HEK293 (cell line): ENCODE measurements around the gene S1PR4.
"Not testable (repeated sequence)": the region's sequence is repeated elsewhere in the genome, so short reads cannot be mapped to it uniquely, and the experiment has no call there.

ENCODE experiments used
- CTCF ChIA-PET: fragments of 350-600 bp; formaldehyde crosslinking; extraction: SDS; loops from one replicate; lab custom pipeline; 2021; ENCODE audit warnings: antibody characterized with exemption; lab: Yijun Ruan, JAX
- POLR2A ChIA-PET: fragments of 300-600 bp; formaldehyde crosslinking; extraction: SDS; loops from one replicate; lab custom pipeline; 2020; ENCODE audit warnings: antibody characterized with exemption, inconsistent platforms; lab: Yijun Ruan, JAX
- H3K27ac ChIP-seq: fragments of 200-500 bp; sonication (Bioruptor generic); 2 replicates; pipeline ENCODE4 v1.5.1; 2014; ENCODE audit warnings: low read depth, low read length, control low read depth, inconsistent platforms; ENCODE audit errors: extremely low read depth
- H3K36me3 ChIP-seq, 2 experiments: fragments of 200-500 bp in 1 of 2; sonication (Bioruptor generic) in 1 of 2; 1 replicate in 1 of 2; 2 replicates in 1 of 2; pipeline ENCODE4 v1.5.1; 2014 to 2017; ENCODE audit warnings: inconsistent platforms in 2 of 2, low read length in 2 of 2; ENCODE audit not compliant: control insufficient read depth in 2 of 2, insufficient read depth in 1 of 2
- H3K4me1 ChIP-seq: fragments of 200-500 bp; sonication (Bioruptor generic); 2 replicates; pipeline ENCODE4 v1.5.1; 2014; ENCODE audit warnings: mild to moderate bottlenecking, low read length, inconsistent platforms; ENCODE audit not compliant: control insufficient read depth, insufficient read depth
- H3K4me3 ChIP-seq: 2 replicates; pipeline ENCODE4 v1.5.1; 2011; ENCODE audit warnings: low read depth, mild to moderate bottlenecking, control low read depth, low read length, moderate library complexity
- H3K9me3 ChIP-seq: fragments of 200-500 bp; sonication (Bioruptor generic); 2 replicates; pipeline ENCODE4 v1.5.1; 2014; ENCODE audit warnings: low read depth, low read length, inconsistent platforms; ENCODE audit not compliant: control insufficient read depth, insufficient read depth
- KLF1 ChIP-seq: fragments of 450-650 bp; formaldehyde crosslinking; IDR thresholded peaks from 2 replicates; pipeline ENCODE4 v1.5.1; 2016; ENCODE audit warnings: missing biosample characterization, missing genetic modification characterization
- OSR2 ChIP-seq: fragments of 450-650 bp; formaldehyde crosslinking; IDR thresholded peaks from 2 replicates; pipeline ENCODE4 v1.5.1; 2016; ENCODE audit warnings: missing biosample characterization, missing genetic modification characterization
- SCRT1 ChIP-seq: fragments of 450-650 bp; formaldehyde crosslinking; IDR thresholded peaks from 2 replicates; pipeline ENCODE4 v1.5.1; 2016; ENCODE audit warnings: missing biosample characterization, missing genetic modification characterization, borderline replicate concordance
- SCRT2 ChIP-seq: fragments of 450-650 bp; formaldehyde crosslinking; IDR thresholded peaks from 2 replicates; pipeline ENCODE4 v1.5.1; 2016; ENCODE audit warnings: missing biosample characterization, missing genetic modification characterization
- ZNF341 ChIP-seq: fragments of 450-650 bp; formaldehyde crosslinking; IDR thresholded peaks from 2 replicates; pipeline ENCODE4; 2016; ENCODE audit warnings: low read depth, missing biosample characterization, missing genetic modification characterization
- ZNF354C ChIP-seq: fragments of 450-650 bp; formaldehyde crosslinking; IDR thresholded peaks from 2 replicates; pipeline ENCODE4 v1.5.1; 2016; ENCODE audit warnings: missing biosample characterization, missing genetic modification characterization, low read depth, borderline replicate concordance
- ZNF549 ChIP-seq: fragments of 450-650 bp; IDR thresholded peaks from 2 replicates; pipeline ENCODE4 v1.5.1; 2018; ENCODE audit warnings: missing biosample characterization, missing genetic modification characterization, mild to moderate bottlenecking, inconsistent platforms, moderate library complexity
- ZNF654 ChIP-seq: fragments of 450-650 bp; formaldehyde crosslinking; IDR thresholded peaks from 2 replicates; pipeline ENCODE4 v1.5.1; 2016; ENCODE audit warnings: low read depth, missing biosample characterization, missing genetic modification characterization
- ZSCAN16 ChIP-seq: fragments of 450-650 bp; formaldehyde crosslinking; IDR thresholded peaks from 2 replicates; pipeline ENCODE4 v1.5.1; 2016; ENCODE audit warnings: missing biosample characterization, missing genetic modification characterization
- TF ChIP-seq, protein P1 (sequence below): fragments of 450-650 bp; formaldehyde crosslinking; conservative IDR thresholded peaks from 2 replicates; pipeline ENCODE4 v1.5.1; 2016; ENCODE audit warnings: low read depth, missing biosample characterization, missing genetic modification characterization
- TF ChIP-seq, protein P2 (sequence below): fragments of 450-650 bp; formaldehyde crosslinking; IDR thresholded peaks from 2 replicates; pipeline ENCODE4 v1.5.1; 2016; ENCODE audit warnings: missing biosample characterization, missing genetic modification characterization

The S1PR4 gene

DNA sequence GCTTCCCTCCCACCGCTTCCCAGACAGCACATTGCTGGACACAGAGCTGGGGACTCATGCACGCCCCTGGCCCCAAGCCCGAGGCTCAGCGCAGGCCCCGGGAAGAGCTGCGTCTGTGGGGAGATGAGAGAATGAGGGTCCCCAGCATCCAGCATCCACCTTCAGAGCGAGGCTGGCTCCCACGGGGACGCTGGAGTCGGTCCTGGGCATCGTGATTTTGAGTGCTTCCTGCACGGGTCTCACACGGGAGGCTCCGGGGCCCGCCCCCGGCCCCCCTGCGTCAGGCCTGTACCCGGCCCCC lies 11.9 kb downstream of the S1PR4 start (continued):
- TF ChIP-seq, protein P1, sequence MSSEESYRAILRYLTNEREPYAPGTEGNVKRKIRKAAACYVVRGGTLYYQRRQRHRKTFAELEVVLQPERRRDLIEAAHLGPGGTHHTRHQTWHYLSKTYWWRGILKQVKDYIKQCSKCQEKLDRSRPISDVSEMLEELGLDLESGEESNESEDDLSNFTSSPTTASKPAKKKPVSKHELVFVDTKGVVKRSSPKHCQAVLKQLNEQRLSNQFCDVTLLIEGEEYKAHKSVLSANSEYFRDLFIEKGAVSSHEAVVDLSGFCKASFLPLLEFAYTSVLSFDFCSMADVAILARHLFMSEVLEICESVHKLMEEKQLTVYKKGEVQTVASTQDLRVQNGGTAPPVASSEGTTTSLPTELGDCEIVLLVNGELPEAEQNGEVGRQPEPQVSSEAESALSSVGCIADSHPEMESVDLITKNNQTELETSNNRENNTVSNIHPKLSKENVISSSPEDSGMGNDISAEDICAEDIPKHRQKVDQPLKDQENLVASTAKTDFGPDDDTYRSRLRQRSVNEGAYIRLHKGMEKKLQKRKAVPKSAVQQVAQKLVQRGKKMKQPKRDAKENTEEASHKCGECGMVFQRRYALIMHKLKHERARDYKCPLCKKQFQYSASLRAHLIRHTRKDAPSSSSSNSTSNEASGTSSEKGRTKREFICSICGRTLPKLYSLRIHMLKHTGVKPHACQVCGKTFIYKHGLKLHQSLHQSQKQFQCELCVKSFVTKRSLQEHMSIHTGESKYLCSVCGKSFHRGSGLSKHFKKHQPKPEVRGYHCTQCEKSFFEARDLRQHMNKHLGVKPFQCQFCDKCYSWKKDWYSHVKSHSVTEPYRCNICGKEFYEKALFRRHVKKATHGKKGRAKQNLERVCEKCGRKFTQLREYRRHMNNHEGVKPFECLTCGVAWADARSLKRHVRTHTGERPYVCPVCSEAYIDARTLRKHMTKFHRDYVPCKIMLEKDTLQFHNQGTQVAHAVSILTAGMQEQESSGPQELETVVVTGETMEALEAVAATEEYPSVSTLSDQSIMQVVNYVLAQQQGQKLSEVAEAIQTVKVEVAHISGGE (tag by site-specific recombination), result no peak
- TF ChIP-seq ZNF341 (tag by site-specific recombination) (no peak), KLF1 (tag by site-specific recombination) (no peak)

DNA sequence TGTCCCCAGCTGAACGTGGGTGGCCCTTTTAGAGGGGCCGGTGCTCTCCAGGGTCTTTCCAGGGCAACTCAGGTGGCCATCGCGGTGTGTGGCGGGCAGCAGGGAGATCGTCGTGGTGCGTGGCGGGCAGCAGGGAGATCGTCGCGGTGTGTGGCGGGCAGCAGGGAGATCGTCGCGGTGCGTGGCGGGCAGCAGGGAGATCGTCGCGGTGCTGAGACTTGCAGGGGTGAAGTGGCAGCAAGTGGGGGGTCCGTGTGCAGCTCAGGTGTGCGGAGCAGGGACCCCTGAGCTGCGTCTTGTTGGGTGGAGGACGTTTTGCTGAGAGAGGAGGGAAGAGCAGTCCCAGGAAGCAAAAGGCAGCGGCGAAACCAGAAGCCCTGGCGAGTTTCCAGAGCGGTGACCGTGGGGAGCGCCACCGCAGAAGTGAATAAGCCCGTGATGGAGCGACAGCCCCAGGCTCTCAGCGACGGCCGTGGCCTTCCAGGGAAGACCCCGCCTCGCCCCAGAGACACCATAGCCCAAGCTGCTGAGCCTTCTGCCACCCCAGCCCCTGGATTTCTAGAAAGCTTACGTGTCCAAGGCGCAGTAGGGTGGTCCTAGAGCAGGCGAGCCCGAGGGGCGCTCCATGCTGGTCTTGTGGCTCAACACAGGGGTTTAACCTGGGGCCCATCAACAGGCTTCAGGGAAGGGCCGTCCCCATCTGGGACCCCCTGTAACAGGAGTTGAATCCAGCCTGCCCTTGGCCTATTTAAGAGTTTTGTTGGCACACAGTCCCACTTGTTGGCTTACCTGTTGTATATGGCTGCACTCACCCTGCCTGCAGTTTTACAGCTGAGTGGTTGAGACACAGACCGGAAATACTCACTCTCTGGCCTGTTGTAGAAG lies 12.6 kb downstream of the S1PR4 start:
- peaks cover 5% of the 10 kb centered on the region for H3K4me1 ChIP-seq
- peaks cover 0 to 54% of the 10 kb centered on the region in 2 experiments; a peak in 2 of 3 replicates for H3K36me3 ChIP-seq
- H3K27ac ChIP-seq, result no peak overlapping the region

DNA sequence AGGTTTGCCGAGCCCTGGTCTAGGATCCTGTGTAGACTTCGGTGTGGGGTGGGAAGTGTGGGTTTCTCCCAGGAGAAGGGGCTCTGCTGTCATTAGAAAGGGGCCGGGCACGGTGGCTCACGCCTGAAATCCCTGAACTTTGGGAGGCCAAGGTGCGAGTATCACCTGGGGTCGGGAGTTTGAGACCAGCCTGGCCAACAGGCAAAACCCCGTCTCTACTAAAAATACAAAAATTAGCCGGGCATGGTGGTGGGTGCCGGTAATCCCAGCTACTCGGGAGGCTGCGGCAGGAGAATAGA lies 13.2 kb downstream of the S1PR4 start:
- H3K4me1 ChIP-seq, H3K27ac ChIP-seq, H3K4me3 ChIP-seq, H3K9me3 ChIP-seq, CTCF ChIA-PET, POLR2A ChIA-PET: not testable (repeated sequence)
- TF ChIP-seq SCRT2 (tag by site-specific recombination), result peak; percentile 7; the same call in 1 of the 2 replicates
- peaks cover 0 to 60% of the 10 kb centered on the region in 2 experiments; a peak in 2 of 3 replicates for H3K36me3 ChIP-seq

More for the DNA sequence above, 12.6 kb downstream of the S1PR4 start:
- H3K4me3 ChIP-seq, result no peak overlapping the region
- POLR2A ChIA-PET, result no interaction called here
- TF ChIP-seq ZNF549 (no peak), SCRT2 (tag by site-specific recombination) (peak; percentile 97), SCRT1 (tag by site-specific recombination) (0 out of 2 replicates have a peak, but pooled peaks have one; percentile 47), OSR2 (tag by site-specific recombination) (0 out of 2 replicates have a peak, but pooled peaks have one; percentile 40)
- TF ChIP-seq, all 188 proteins: peak for 3
- H3K9me3 ChIP-seq, result no peaks in the 10 kb centered on the region
- CTCF ChIA-PET, result interaction anchor here (0.6 kb wide), 1 partner anchor 229 kb away, joined by 3 read pairs; no protein-coding TSS in a partner anchor

DNA sequence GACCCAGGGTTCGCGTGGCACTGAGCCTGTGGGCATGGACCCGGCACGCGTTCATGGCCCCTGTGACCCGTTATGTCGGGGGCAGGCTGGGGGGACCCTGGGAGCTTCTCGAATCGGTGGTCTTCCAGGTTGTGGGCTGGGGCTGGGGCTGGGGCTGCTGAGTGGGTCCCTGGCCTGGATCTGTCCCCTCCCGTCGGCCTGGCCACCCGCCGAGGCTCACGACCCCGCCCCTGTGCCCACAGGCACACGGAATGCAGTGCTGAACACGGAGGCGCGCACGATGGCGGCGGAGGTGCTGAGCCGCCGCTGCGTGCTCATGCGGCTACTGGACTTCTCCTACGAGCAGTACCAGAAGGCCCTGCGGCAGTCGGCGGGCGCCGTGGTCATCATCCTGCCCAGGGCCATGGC lies 13.7 kb downstream of the S1PR4 start:
- POLR2A ChIA-PET, result no interaction called here
- Histone ChIP-seq H3K9me3 (no peaks in the 10 kb centered on the region), H3K27ac (no peak overlapping the region), H3K4me1 (peaks cover under 1% of the 10 kb centered on the region), H3K36me3 (peaks cover 0 to 65% of the 10 kb centered on the region in 2 experiments; a peak in 2 of 3 replicates), H3K4me3 (no peak overlapping the region)
- CTCF ChIA-PET, result no interaction called here
- TF ChIP-seq ZNF654 (tag by site-specific recombination) (no peak), ZSCAN16 (no peak), ZNF354C (tag by site-specific recombination) (no peak)
- TF ChIP-seq, protein P2, sequence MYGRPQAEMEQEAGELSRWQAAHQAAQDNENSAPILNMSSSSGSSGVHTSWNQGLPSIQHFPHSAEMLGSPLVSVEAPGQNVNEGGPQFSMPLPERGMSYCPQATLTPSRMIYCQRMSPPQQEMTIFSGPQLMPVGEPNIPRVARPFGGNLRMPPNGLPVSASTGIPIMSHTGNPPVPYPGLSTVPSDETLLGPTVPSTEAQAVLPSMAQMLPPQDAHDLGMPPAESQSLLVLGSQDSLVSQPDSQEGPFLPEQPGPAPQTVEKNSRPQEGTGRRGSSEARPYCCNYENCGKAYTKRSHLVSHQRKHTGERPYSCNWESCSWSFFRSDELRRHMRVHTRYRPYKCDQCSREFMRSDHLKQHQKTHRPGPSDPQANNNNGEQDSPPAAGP (tag by site-specific recombination), result no peak
- TF ChIP-seq, all 188 proteins: peak for 0
